CD14-positive monocyte (primary cell): Measurements from ENCODE around the gene CRB2. TPM values are rescaled to one million over a fixed set of nuclear protein-coding genes. Genes with fewer than 3 reads are reported as not detected.

ENCODE experiments used
- DNase-seq, 3 donors: peaks; one replicate each; pipeline ENCODE4 v3.0.0-alpha.2; 2011 to 2022
- H2AFZ ChIP-seq: 2 replicates; pipeline ENCODE4 v1.6.0; 2012; ENCODE audit warnings: mild to moderate bottlenecking, low read depth, low read length, inconsistent platforms; ENCODE audit not compliant: insufficient read depth, poor library complexity, severe bottlenecking
- H3K27ac ChIP-seq, 2 donors: 1 replicate in 1 of 2; 2 replicates in 1 of 2; pipeline ENCODE4 v1.5.1; 2012 to 2013; ENCODE audit warnings: low read length in 2 of 2, control low read depth in 1 of 2, inconsistent platforms in 1 of 2, low read depth in 1 of 2, mild to moderate bottlenecking in 1 of 2
- H3K27me3 ChIP-seq, 2 donors: one replicate each; pipeline versions ENCODE4 v1.6.0 to v1.6.1; 2011 to 2013; ENCODE audit warnings: low read length in 2 of 2; ENCODE audit not compliant: control insufficient read depth in 2 of 2, insufficient read depth in 2 of 2
- H3K36me3 ChIP-seq, 2 donors: replicated peaks in 1 of 2; 1 replicate in 1 of 2; 2 replicates in 1 of 2; pipeline versions ENCODE4 v1.5.1 to v1.6.1; 2012 to 2013; ENCODE audit warnings: low read length in 2 of 2, control low read depth in 1 of 2, inconsistent platforms in 1 of 2, mild to moderate bottlenecking in 1 of 2; ENCODE audit not compliant: insufficient read depth in 2 of 2, control insufficient read depth in 1 of 2
- H3K4me1 ChIP-seq, 2 donors: 1 replicate in 1 of 2; 2 replicates in 1 of 2; pipeline versions ENCODE4 v1.5.1 to v1.6.1; 2012 to 2013; ENCODE audit warnings: low read length in 2 of 2, control low read depth in 1 of 2, inconsistent platforms in 1 of 2, mild to moderate bottlenecking in 1 of 2, moderate library complexity in 1 of 2; ENCODE audit not compliant: insufficient read depth in 2 of 2, control insufficient read depth in 1 of 2
- H3K4me2 ChIP-seq: replicated peaks from 2 replicates; pipeline ENCODE3; 2012; ENCODE audit warnings: low read length, moderate library complexity, mild to moderate bottlenecking; ENCODE audit not compliant: poor library complexity, severe bottlenecking; ENCODE audit errors: extremely low read depth
- H3K4me3 ChIP-seq, 3 experiments: fragments of 200-600 bp in 1 of 3; sonication (generic) in 1 of 3; replicated peaks in 1 of 3; 1 replicate in 2 of 3; 2 replicates in 1 of 3; pipeline ENCODE4 v1.5.1; 2011 to 2013; ENCODE audit warnings: low read length in 3 of 3, mild to moderate bottlenecking in 3 of 3, control low read depth in 2 of 3, low read depth in 2 of 3, inconsistent platforms in 1 of 3, moderate library complexity in 1 of 3
- H3K79me2 ChIP-seq: 2 replicates; pipeline ENCODE4 v1.6.0; 2012; ENCODE audit warnings: mild to moderate bottlenecking, control low read depth, inconsistent platforms, low read length, moderate library complexity; ENCODE audit not compliant: insufficient read depth
- H3K9ac ChIP-seq: 2 replicates; pipeline ENCODE4 v1.6.0; 2017; ENCODE audit warnings: low read length, mild to moderate bottlenecking; ENCODE audit not compliant: insufficient read depth, poor library complexity, severe bottlenecking
- H3K9me3 ChIP-seq, 2 donors: replicated peaks in 1 of 2; 1 replicate in 1 of 2; 2 replicates in 1 of 2; pipeline versions ENCODE4 v1.5.1 to v1.6.1; 2012 to 2013; ENCODE audit warnings: low read length in 2 of 2, control low read depth in 1 of 2; ENCODE audit not compliant: control insufficient read depth in 1 of 2, insufficient read depth in 1 of 2
- H4K20me1 ChIP-seq: 2 replicates; pipeline ENCODE4 v1.6.0; 2012; ENCODE audit warnings: mild to moderate bottlenecking, low read length, control low read depth, moderate library complexity; ENCODE audit not compliant: insufficient read depth
- H3K27ac Mint-ChIP-seq, 7 donors: one replicate each; pipeline ENCODE4 v1.8.0; 2020; ENCODE audit warnings: mild to moderate bottlenecking in 7 of 7, mixed read lengths in 7 of 7, moderate library complexity in 6 of 7, inconsistent platforms in 2 of 7
- H3K27me3 Mint-ChIP-seq, 3 donors: one replicate each; pipeline ENCODE4 v1.8.0; 2021 to 2022; ENCODE audit warnings: low read depth in 3 of 3, mild to moderate bottlenecking in 3 of 3, mixed read lengths in 3 of 3, moderate library complexity in 3 of 3, inconsistent platforms in 1 of 3
- H3K36me3 Mint-ChIP-seq, 2 donors: one replicate each; pipeline ENCODE4 v1.8.0; 2020; ENCODE audit warnings: mixed read lengths in 2 of 2, inconsistent platforms in 1 of 2, mild to moderate bottlenecking in 1 of 2
- H3K4me1 Mint-ChIP-seq: one replicate; pipeline ENCODE4 v1.8.0; 2020; ENCODE audit warnings: mild to moderate bottlenecking, mixed read lengths
- H3K4me3 Mint-ChIP-seq, 2 donors: one replicate each; pipeline ENCODE4 v1.8.0; 2020; ENCODE audit warnings: mild to moderate bottlenecking in 2 of 2, mixed read lengths in 2 of 2, moderate library complexity in 1 of 2
- H3K9me3 Mint-ChIP-seq, 7 donors: one replicate each; pipeline ENCODE4 v1.8.0; 2020 to 2022; ENCODE audit warnings: mixed read lengths in 7 of 7, mild to moderate bottlenecking in 6 of 7, moderate library complexity in 6 of 7, inconsistent platforms in 2 of 7
- WGBS: methylation state at CpG from one replicate; pipeline ENCODE4 v1.1.5; 2013; ENCODE audit warnings: missing lambda C conversion rate; ENCODE audit not compliant: insufficient coverage; 5-methylcytosine and 5-hydroxymethylcytosine counted together
- intact Hi-C, 2 donors: fragments of 100-400 bp; cut with micrococcal nuclease; formaldehyde crosslinking; loops; one replicate each; pipeline versions ENCODE4 v1.15.0 to v1.15.1; 2023
- polyA plus RNA-seq, 3 donors: library from polyadenylated mRNA; depleted of rRNA in 1 of 3; unstranded in 2 of 3; stranded (reverse) in 1 of 3; fragments of 300-500 nt in 2 of 3; fragments of >200 nt in 1 of 3; fragmentation: Illumina TruSeq in 2 of 3; gene quantifications; 1 replicate in 2 of 3; 2 replicates in 1 of 3; pipeline ENCODE4 v1.2.3, GENCODE V29; 2012 to 2021
- TF ChIP-seq, protein P1 (sequence below): fragments of 200-600 bp; IDR thresholded peaks from one replicate; pipeline ENCODE4 v1.8.0; 2022; ENCODE audit warnings: antibody characterized with exemption, mild to moderate bottlenecking

CRB2 gene
- polyA plus RNA-seq, 3 donors = not detected

- no peaks in the 10 kb centered on the region for H3K27me3 ChIP-seq
- peaks cover 40% of the 10 kb centered on the region for H4K20me1 ChIP-seq
- peaks cover 0 to 1% (median 0%) of the 10 kb centered on the region in 3 donors for H3K27me3 Mint-ChIP-seq
- no peak overlapping the region for H3K27ac ChIP-seq
- H3K4me3 ChIP-seq = no peak overlapping the region
- peaks cover 30% of the 10 kb centered on the region in 2 donors for H3K4me1 ChIP-seq
- TF ChIP-seq, protein P1, sequence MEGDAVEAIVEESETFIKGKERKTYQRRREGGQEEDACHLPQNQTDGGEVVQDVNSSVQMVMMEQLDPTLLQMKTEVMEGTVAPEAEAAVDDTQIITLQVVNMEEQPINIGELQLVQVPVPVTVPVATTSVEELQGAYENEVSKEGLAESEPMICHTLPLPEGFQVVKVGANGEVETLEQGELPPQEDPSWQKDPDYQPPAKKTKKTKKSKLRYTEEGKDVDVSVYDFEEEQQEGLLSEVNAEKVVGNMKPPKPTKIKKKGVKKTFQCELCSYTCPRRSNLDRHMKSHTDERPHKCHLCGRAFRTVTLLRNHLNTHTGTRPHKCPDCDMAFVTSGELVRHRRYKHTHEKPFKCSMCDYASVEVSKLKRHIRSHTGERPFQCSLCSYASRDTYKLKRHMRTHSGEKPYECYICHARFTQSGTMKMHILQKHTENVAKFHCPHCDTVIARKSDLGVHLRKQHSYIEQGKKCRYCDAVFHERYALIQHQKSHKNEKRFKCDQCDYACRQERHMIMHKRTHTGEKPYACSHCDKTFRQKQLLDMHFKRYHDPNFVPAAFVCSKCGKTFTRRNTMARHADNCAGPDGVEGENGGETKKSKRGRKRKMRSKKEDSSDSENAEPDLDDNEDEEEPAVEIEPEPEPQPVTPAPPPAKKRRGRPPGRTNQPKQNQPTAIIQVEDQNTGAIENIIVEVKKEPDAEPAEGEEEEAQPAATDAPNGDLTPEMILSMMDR = no peak
- H3K9ac ChIP-seq = no peak overlapping the region
- H3K79me2 ChIP-seq = no peaks in the 10 kb centered on the region
- no peak overlapping the region for H2AFZ ChIP-seq
- DNase-seq = no peak
- H3K9me3 Mint-ChIP-seq = peaks cover 0 to 10% (median 3%) of the 10 kb centered on the region in 7 donors
- no peak overlapping the region for H3K27ac Mint-ChIP-seq
- intact Hi-C loops = no loop called here
- peaks cover 24 to 31% of the 10 kb centered on the region in 2 donors for H3K36me3 ChIP-seq
- no peak overlapping the region for H3K4me2 ChIP-seq
- H3K4me3 Mint-ChIP-seq = no peak overlapping the region
- WGBS = 96% methylated on average over 22 of the region's 28 CpGs
- H3K4me1 Mint-ChIP-seq = peaks cover 32% of the 10 kb centered on the region
- H3K9me3 ChIP-seq = no peaks in the 10 kb centered on the region
- peaks cover 33 to 46% of the 10 kb centered on the region in 2 donors for H3K36me3 Mint-ChIP-seq
Observed at GRCh38 chr9:123391946-123392345, 35.9 kb downstream of the CRB2 start.

DNA sequence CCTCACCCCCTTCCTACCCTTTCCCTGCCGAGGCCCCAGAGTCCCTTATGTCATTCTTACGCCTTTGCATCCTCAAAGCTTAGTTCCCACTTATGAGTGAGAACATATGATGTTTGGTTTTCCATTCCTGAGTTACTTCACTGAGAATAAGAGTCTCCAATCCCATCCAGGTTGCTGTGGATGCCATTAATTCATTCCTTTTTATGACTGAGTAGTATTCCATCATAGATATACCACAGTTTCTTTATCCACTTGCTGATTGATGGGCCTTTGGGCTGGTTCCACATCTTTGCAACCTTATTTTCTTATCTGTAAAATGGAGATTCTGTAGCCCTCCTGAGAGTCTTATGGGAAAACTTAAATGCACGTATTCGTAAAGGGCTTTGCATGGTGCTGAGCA, 36.8 kb downstream of the CRB2 start:
- H3K27ac ChIP-seq = no peak overlapping the region
- no peaks in the 10 kb centered on the region for H3K9me3 ChIP-seq
- no peak overlapping the region for H2AFZ ChIP-seq
- H4K20me1 ChIP-seq = peaks cover 32% of the 10 kb centered on the region
- H3K79me2 ChIP-seq = no peaks in the 10 kb centered on the region
- H3K4me1 ChIP-seq = peaks cover 23 to 24% of the 10 kb centered on the region in 2 donors
- intact Hi-C loops = no loop called here
- peaks cover 0 to 10% (median 3%) of the 10 kb centered on the region in 7 donors for H3K9me3 Mint-ChIP-seq
- peaks cover 27 to 40% of the 10 kb centered on the region in 2 donors for H3K36me3 ChIP-seq
- H3K9ac ChIP-seq = no peak overlapping the region
- H3K27me3 Mint-ChIP-seq = peaks cover 0 to 1% (median 0%) of the 10 kb centered on the region in 3 donors
- no peak overlapping the region for H3K27ac Mint-ChIP-seq
- no CpG with 5 or more reads among the region's 4 CpGs for WGBS
- H3K27me3 ChIP-seq = no peaks in the 10 kb centered on the region
- TF ChIP-seq, protein P1 = no peak
- no peak overlapping the region for H3K4me3 ChIP-seq
- no peak overlapping the region for H3K4me2 ChIP-seq
- H3K4me1 Mint-ChIP-seq = peaks cover 25% of the 10 kb centered on the region
- peaks cover 41 to 53% of the 10 kb centered on the region in 2 donors for H3K36me3 Mint-ChIP-seq
- DNase-seq = no peak
- no peak overlapping the region for H3K4me3 Mint-ChIP-seq
